HCT116 (cell line): ENCODE results near the gene CDK1. TPM values are rescaled to one million over a fixed set of nuclear protein-coding genes. Genes with fewer than 3 reads are reported as not detected.

Experiments
- ATAC-seq: fragments of 200-7000 bp; cut with Tn5 transposase; 2 replicates; pipeline ENCODE4 v1.9.1; 2020; ENCODE audit warnings: mild to moderate bottlenecking, moderate library complexity
- BruUV-seq: library from RNA; stranded (reverse); fragments of 400-500 nt; replicated peaks from 2 replicates; lab custom pipeline; 2021; lab: Mats Ljungman, UMichigan
- CTCF ChIA-PET: fragments of 300-600 bp; sonication (Branson Sonifier 250); formaldehyde crosslinking; loops from one replicate; lab custom pipeline; 2021; ENCODE audit warnings: antibody characterized with exemption; lab: Charles Lee
- POLR2A ChIA-PET: fragments of 300-600, 350-600 bp; sonication (Branson Sonifier 250); formaldehyde crosslinking; loops from one replicate; lab custom pipeline; 2021; ENCODE audit warnings: antibody characterized with exemption; lab: Charles Lee
- RAD21 ChIA-PET, 2 experiments: fragments of 300-600 bp; sonication (Branson Sonifier 250); formaldehyde crosslinking; loops; one replicate each; lab custom pipeline; 2023; ENCODE audit warnings: low total read pairs in 2 of 2; ENCODE audit not compliant: uncharacterized antibody in 2 of 2, unreplicated experiment in 2 of 2, low non-redundant PET in 1 of 2; lab: Charles Lee
- DNase-seq: peaks from one replicate; pipeline ENCODE4 v3.0.0-alpha.2; 2010; ENCODE audit warnings: low read depth, low spot score
- H2AFZ ChIP-seq: fragments of 200-600 bp; shearing (Covaris generic), sonication (generic); 2 replicates; pipeline ENCODE4 v1.6.1; 2017; ENCODE audit warnings: low read depth, mixed run types, mixed read lengths, antibody characterized with exemption, low read length; ENCODE audit not compliant: poor library complexity, severe bottlenecking
- H3K27ac ChIP-seq: 2 replicates; pipeline ENCODE4 v1.5.1; 2012; ENCODE audit warnings: low read depth, low read length
- H3K27me3 ChIP-seq: fragments of 200-600 bp; sonication (generic); 2 replicates; pipeline ENCODE4 v1.6.1; 2016; ENCODE audit warnings: mixed run types, low read length, mixed read lengths; ENCODE audit not compliant: insufficient read depth
- H3K36me3 ChIP-seq, 2 experiments: fragments of 200-500 bp in 1 of 2; fragments of 200-600 bp in 1 of 2; sonication (Bioruptor generic) in 1 of 2; sonication (generic) in 1 of 2; 2 replicates each; pipeline versions ENCODE4 v1.5.1 to v1.6.1; 2014 to 2016; ENCODE audit warnings: low read length in 2 of 2, inconsistent platforms in 1 of 2, mixed read lengths in 1 of 2, mixed run types in 1 of 2; ENCODE audit not compliant: insufficient read depth in 2 of 2, control insufficient read depth in 1 of 2
- H3K4me1 ChIP-seq, 2 experiments: fragments of 200-600 bp in 1 of 2; sonication (generic) in 1 of 2; 2 replicates each; pipeline versions ENCODE4 v1.5.1 to v1.6.1; 2012 to 2017; ENCODE audit warnings: low read length in 2 of 2, inconsistent platforms in 1 of 2, mild to moderate bottlenecking in 1 of 2, mixed read lengths in 1 of 2, mixed run types in 1 of 2, moderate library complexity in 1 of 2; ENCODE audit not compliant: insufficient read depth in 2 of 2, control insufficient read depth in 1 of 2
- H3K4me2 ChIP-seq: fragments of 200-600 bp; sonication (generic); 2 replicates; pipeline ENCODE4 v1.6.1; 2017; ENCODE audit warnings: mixed run types, low read length, mixed read lengths
- H3K4me3 ChIP-seq, 2 experiments: fragments of 200-600 bp in 1 of 2; sonication (generic) in 1 of 2; replicated peaks in 1 of 2; 2 replicates each; pipeline ENCODE4 v1.5.1; 2011 to 2016; ENCODE audit warnings: low read length in 2 of 2, control low read depth in 1 of 2, low read depth in 1 of 2, mild to moderate bottlenecking in 1 of 2, mixed read lengths in 1 of 2, mixed run types in 1 of 2
- H3K79me2 ChIP-seq: fragments of 200-600 bp; sonication (generic); 2 replicates; pipeline ENCODE4 v1.6.1; 2017; ENCODE audit warnings: mild to moderate bottlenecking, mixed run types, low read length, moderate library complexity, mixed read lengths; ENCODE audit not compliant: insufficient read depth
- H3K9ac ChIP-seq: fragments of 200-600 bp; sonication (generic); 2 replicates; pipeline ENCODE4 v1.6.1; 2016; ENCODE audit warnings: low read length, mixed read lengths
- H3K9me2 ChIP-seq: fragments of 200-600 bp; sonication (generic), shearing (Covaris generic); 2 replicates; pipeline ENCODE4 v1.6.1; 2017; ENCODE audit warnings: mixed run types, mild to moderate bottlenecking, moderate library complexity; ENCODE audit not compliant: insufficient read depth
- H3K9me3 ChIP-seq, 2 experiments: fragments of 200-500 bp in 1 of 2; fragments of 200-600 bp in 1 of 2; sonication (Bioruptor generic) in 1 of 2; sonication (generic) in 1 of 2; 2 replicates each; pipeline ENCODE4 v1.6.1; 2014 to 2017; ENCODE audit warnings: low read length in 2 of 2, mixed read lengths in 2 of 2, inconsistent platforms in 1 of 2, low read depth in 1 of 2, mild to moderate bottlenecking in 1 of 2, mixed run types in 1 of 2, moderate library complexity in 1 of 2; ENCODE audit not compliant: control insufficient read depth in 1 of 2, insufficient read depth in 1 of 2
- H4K20me1 ChIP-seq: fragments of 200-600 bp; sonication (generic), shearing (Covaris generic); 2 replicates; pipeline ENCODE4 v1.6.1; 2017; ENCODE audit warnings: mixed run types, mild to moderate bottlenecking, moderate library complexity; ENCODE audit not compliant: insufficient read depth
- CBX3 ChIP-seq: IDR thresholded peaks from 2 replicates; pipeline ENCODE4 v1.6.1; 2012; ENCODE audit warnings: low read depth
- CTCF ChIP-seq, 3 experiments: fragments of 200-600 bp in 1 of 3; sonication (generic) in 1 of 3; IDR thresholded peaks in 2 of 3; conservative IDR thresholded peaks in 1 of 3; 2 replicates each; pipeline ENCODE4 v1.5.1; 2012 to 2017; ENCODE audit warnings: low read depth in 2 of 3, low read length in 2 of 3, antibody characterized with exemption in 1 of 3, borderline replicate concordance in 1 of 3, control low read depth in 1 of 3, mild to moderate bottlenecking in 1 of 3, mixed read lengths in 1 of 3, mixed run types in 1 of 3, moderate library complexity in 1 of 3; ENCODE audit not compliant: insufficient read depth in 1 of 3
- EGR1 ChIP-seq: IDR thresholded peaks from 2 replicates; pipeline ENCODE4 v1.6.1; 2012; ENCODE audit warnings: low read depth
- JUND ChIP-seq: IDR thresholded peaks from 2 replicates; pipeline ENCODE4 v1.6.1; 2012
- MAX ChIP-seq: IDR thresholded peaks from 2 replicates; pipeline ENCODE4 v1.6.1; 2012
- SIN3A ChIP-seq: IDR thresholded peaks from 2 replicates; pipeline ENCODE4 v1.6.1; 2012; ENCODE audit warnings: low read depth
- SP1 ChIP-seq: IDR thresholded peaks from 2 replicates; pipeline ENCODE4 v1.6.1; 2012; ENCODE audit warnings: low read depth
- SRF ChIP-seq: IDR thresholded peaks from 2 replicates; pipeline ENCODE4 v1.6.1; 2012; ENCODE audit warnings: low read depth
- TCF7L2 ChIP-seq: IDR thresholded peaks from 2 replicates; pipeline ENCODE4 v1.7.0; 2011; ENCODE audit warnings: borderline replicate concordance, inconsistent platforms; ENCODE audit not compliant: insufficient read depth, insufficient read length; ENCODE audit errors: extremely low read depth
- ZBTB33 ChIP-seq: IDR thresholded peaks from 2 replicates; pipeline ENCODE4 v1.6.1; 2011; ENCODE audit warnings: mild to moderate bottlenecking, low read length, moderate library complexity; ENCODE audit not compliant: insufficient replicate concordance; ENCODE audit errors: extremely low read depth
- ZFX ChIP-seq: fragments of 450-650 bp; IDR thresholded peaks from 2 replicates; pipeline ENCODE4 v1.6.1; 2017
- intact Hi-C: fragments of 100-400 bp; cut with micrococcal nuclease; formaldehyde crosslinking; loops from 2 replicates; pipeline ENCODE4 v1.10.0; 2022
- total RNA-seq: library from RNA; stranded (reverse); gene quantifications from one replicate; pipeline ENCODE4 v1.2.1, GENCODE V29; 2021; ENCODE audit not compliant: unreplicated experiment

The CDK1 gene
- total RNA-seq, 1 experiment from 2014 or later: 104 TPM

- no peak for TF ChIP-seq SIN3A
- no peak for TF ChIP-seq MAX
- TF ChIP-seq ZFX: no peak
- TF ChIP-seq TCF7L2: no peak
- no peak for TF ChIP-seq CBX3
- no peak for TF ChIP-seq SP1
- no peak overlapping the region for H2AFZ ChIP-seq
- H3K27me3 ChIP-seq: no peaks in the 10 kb centered on the region
- no peak overlapping the region for H3K27ac ChIP-seq
- ATAC-seq (no peak), DNase-seq (no peak)
- RAD21 ChIA-PET: no interaction called here
- H3K4me2 ChIP-seq: no peak overlapping the region
- no peak overlapping the region for H3K9ac ChIP-seq
- no peaks in the 10 kb centered on the region for H3K36me3 ChIP-seq
- H3K4me1 ChIP-seq: no peaks in the 10 kb centered on the region; a peak in 1 of 4 replicates
- H3K9me3 ChIP-seq: no peaks in the 10 kb centered on the region
- H3K9me2 ChIP-seq: no peaks in the 10 kb centered on the region
- CTCF ChIA-PET: no interaction called here
- BruUV-seq: no TSS peak
- POLR2A ChIA-PET: no interaction called here
- no peaks in the 10 kb centered on the region for H3K79me2 ChIP-seq
- H3K4me3 ChIP-seq: no peak overlapping the region
- intact Hi-C loops: no loop called here
- no peaks in the 10 kb centered on the region for H4K20me1 ChIP-seq
Observed at GRCh38 chr10:60806921-60807320, 28.6 kb downstream of the CDK1 start.

GRCh38 chr10:60807499-60807898, 29.2 kb downstream of the CDK1 start:
- H3K36me3 ChIP-seq: no peaks in the 10 kb centered on the region
- H4K20me1 ChIP-seq: no peaks in the 10 kb centered on the region
- H3K27ac ChIP-seq: no peak overlapping the region
- intact Hi-C loops: no loop called here
- DNase-seq (no peak), ATAC-seq (no peak)
- H3K79me2 ChIP-seq: no peaks in the 10 kb centered on the region
- no peak for TF ChIP-seq JUND
- TF ChIP-seq SRF: no peak
- TF ChIP-seq CTCF (IDR thresholded peaks at IDR 0.05 in 2 of 3, conservative IDR thresholded peaks at IDR 0.05 in 1 of 3; ENCODE audit: borderline replicate concordance in 1 of 3, insufficient read depth in 1 of 3, low read depth in 2 of 3, low read length in 2 of 3): no peak
- no peak for TF ChIP-seq MAX
- TF ChIP-seq SP1: no peak
- no peak for TF ChIP-seq EGR1
- TF ChIP-seq ZBTB33: no peak
- no peak for TF ChIP-seq ZFX
- ChIA-PET CTCF (no interaction called here), RAD21 (no interaction called here), POLR2A (no interaction called here)
- no peak overlapping the region for H3K4me3 ChIP-seq
- H3K4me2 ChIP-seq: no peak overlapping the region
- H3K9me3 ChIP-seq: no peaks in the 10 kb centered on the region
- no peak overlapping the region for H3K9ac ChIP-seq
- no peaks in the 10 kb centered on the region for H3K9me2 ChIP-seq
- no TSS peak for BruUV-seq
- no peaks in the 10 kb centered on the region; a peak in 1 of 4 replicates for H3K4me1 ChIP-seq
- no peak overlapping the region for H2AFZ ChIP-seq
- no peaks in the 10 kb centered on the region for H3K27me3 ChIP-seq
